ENCODE data around the gene CCDC134.
"Not testable (repeated sequence)": the region's sequence is repeated elsewhere in the genome, so short reads cannot be mapped to it uniquely, and the experiment has no call there.

Gene CCDC134

GRCh38 chr22:41868556-41868955, 68.1 kb downstream of the CCDC134 start:
- H3K4me3 ChIP-seq: no peak overlapping the region
- no peak for TF ChIP-seq CTCF (IDR thresholded peaks at IDR 0.05)
- H3K27ac ChIP-seq: no peak overlapping the region
- no peak for DNase-seq (ENCODE audit: low spot score)

GRCh38 chr22:41870081-41870480, 69.6 kb downstream of the CCDC134 start:
- DNase-seq (ENCODE audit: low spot score); H3K27ac ChIP-seq; H3K4me3 ChIP-seq: not testable (repeated sequence)

GRCh38 chr22:41870786-41871185, 70.3 kb downstream of the CCDC134 start:
- no peak for DNase-seq (ENCODE audit: low spot score)
- no peak for TF ChIP-seq CTCF (IDR thresholded peaks at IDR 0.05)
- Histone ChIP-seq H3K4me3 (no peak overlapping the region), H3K27ac (no peak overlapping the region)

GRCh38 chr22:41873391-41873790, 72.9 kb downstream of the CCDC134 start:
- H3K27ac ChIP-seq: no peak overlapping the region
- H3K4me3 ChIP-seq: no peak overlapping the region
- no peak for DNase-seq (ENCODE audit: low spot score)
- no peak for TF ChIP-seq CTCF (IDR thresholded peaks at IDR 0.05)

DNA sequence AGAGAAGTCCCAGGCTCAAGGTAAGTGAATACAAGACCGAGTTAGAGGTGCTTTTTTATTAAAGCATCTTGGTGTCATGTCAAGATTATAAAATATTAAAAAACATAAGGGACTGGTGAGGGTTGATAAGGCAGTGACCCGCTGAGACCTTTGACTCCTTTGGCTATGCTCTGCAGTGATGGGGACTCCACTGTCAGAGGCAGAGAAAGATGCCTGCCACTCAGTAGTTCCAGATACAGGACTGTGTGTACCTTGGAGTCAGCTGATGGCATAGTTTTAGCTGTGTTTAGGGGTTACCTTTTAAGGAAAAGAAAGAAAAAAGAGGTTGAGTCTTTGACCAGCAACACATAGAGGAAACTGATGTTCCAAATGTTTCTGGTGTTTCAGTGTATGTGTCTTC, 73.6 kb downstream of the CCDC134 start:
- Histone ChIP-seq H3K4me3 (no peak overlapping the region), H3K27ac (no peak overlapping the region)
- no peak for TF ChIP-seq CTCF (IDR thresholded peaks at IDR 0.05)
- DNase-seq (ENCODE audit: low spot score): no peak

GRCh38 chr22:41875531-41876270, 75.2 kb downstream of the CCDC134 start:
- no peak for TF ChIP-seq CTCF (IDR thresholded peaks at IDR 0.05)
- H3K27ac ChIP-seq: no peak overlapping the region
- H3K4me3 ChIP-seq: no peak overlapping the region
- DNase-seq (ENCODE audit: low spot score): no peak
